Right lobe of liver (tissue), 4 donors: ENCODE results near the gene SMARCA2.

Source experiments
- CTCF ChIP-seq, 4 donors: fragments of 200-600 bp in 3 of 4; fragments of 450-650 bp in 1 of 4; IDR thresholded peaks; one replicate each; pipeline versions ENCODE4 v1.5.1 to v1.8.0; 2016 to 2022; ENCODE audit warnings: antibody characterized with exemption in 4 of 4, mild to moderate bottlenecking in 2 of 4
- POLR2A ChIP-seq: fragments of 450-650 bp; IDR thresholded peaks from one replicate; pipeline ENCODE4 v1.6.1; 2017; ENCODE audit warnings: antibody characterized with exemption, mild to moderate bottlenecking
- donor health status: DM: no; HTN: no; CAD: no.
- donor health status: DM: no; HTN: no; CAD: no.
- donor health status: DM: no; HTN: yes; CAD: no.

GRCh38 chr9:2145746-2146145 is 130.6 kb downstream of the SMARCA2 start:
- TF ChIP-seq POLR2A: no peak
- TF ChIP-seq CTCF (IDR thresholded peaks at IDR 0.05): no peak
